Inferior parietal cortex (tissue), 1 donor: ENCODE data around the gene NOP14.
"Not testable (repeated sequence)": the region's sequence is repeated elsewhere in the genome, so short reads cannot be mapped to it uniquely, and the experiment has no call there.

Experiments used
- DNase-seq: peaks from one replicate; pipeline ENCODE4 v3.0.0-alpha.2; 2016; ENCODE audit errors: extremely low spot score

NOP14 gene

DNA sequence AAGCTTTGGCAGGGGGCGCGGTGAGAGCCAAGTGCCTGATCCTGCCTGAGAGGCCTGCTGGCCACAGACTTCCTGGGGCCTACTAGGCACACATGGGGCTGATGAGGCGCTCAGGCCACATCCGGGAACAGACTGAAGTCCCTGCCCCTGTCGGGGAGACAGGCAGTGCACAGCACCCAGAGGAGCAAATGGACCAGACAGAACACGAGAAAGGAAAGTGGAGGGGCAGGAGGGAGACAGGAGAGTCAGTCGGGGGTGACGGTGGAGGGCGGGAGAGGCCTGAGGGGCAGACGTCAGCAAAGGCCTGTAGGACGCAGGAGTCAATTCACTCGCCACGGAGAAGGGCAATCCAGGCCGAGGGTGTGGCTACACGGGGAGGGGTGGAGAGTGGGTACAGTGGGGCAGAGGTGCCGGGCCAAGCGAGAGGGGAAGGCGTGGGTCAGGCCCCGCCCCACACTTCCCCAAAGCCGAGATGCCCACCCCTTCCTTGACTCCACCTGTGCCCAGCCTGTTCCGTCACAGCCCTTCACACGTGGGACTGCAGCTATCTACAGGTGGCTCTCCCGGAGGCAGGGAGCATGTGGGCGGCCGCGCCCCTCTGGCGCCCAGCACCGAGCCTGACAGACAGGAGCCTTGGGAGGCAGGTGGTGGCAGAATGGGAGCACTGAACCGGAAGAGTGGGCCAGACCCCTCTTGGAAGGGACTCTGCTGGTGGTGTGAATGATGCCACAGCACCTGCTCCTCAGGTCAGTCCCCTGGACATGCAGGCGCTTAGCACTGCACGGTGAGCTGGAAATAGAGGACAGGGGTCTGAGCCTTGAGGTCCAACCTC lies 20.5 kb downstream of the NOP14 start:
- DNase-seq = no peak

DNA sequence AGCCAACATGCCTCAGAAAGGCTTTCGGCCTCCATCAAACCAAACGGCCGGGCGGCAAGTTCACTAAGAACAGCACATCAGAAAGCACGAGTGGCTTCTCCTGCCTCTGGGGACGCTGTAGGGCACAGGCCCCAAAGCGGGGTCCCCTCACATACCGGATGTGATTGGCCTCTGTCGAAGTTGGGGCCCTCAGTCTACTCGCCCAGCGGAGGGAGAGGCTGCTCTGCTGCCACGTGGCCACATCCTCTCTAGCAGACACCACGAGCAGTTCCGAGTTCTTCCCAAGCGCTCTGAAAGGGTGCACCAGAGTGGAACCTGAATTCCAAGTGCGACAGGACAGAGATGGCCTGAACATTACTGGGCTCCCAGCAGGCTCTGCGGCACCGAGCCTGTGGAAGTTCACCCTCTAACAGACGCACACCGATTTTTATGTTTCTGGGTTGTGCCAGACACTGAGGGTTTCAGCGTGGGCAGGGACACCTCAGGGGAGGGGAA lies 21.1 kb downstream of the NOP14 start:
- no peak for DNase-seq

- no peak for DNase-seq
These were observed 21.8 kb downstream of the NOP14 start for GRCh38 chr4:2941138-2942036.

GRCh38 chr4:2940267-2941137 lies 22.7 kb downstream of the NOP14 start:
- no peak for DNase-seq

DNA sequence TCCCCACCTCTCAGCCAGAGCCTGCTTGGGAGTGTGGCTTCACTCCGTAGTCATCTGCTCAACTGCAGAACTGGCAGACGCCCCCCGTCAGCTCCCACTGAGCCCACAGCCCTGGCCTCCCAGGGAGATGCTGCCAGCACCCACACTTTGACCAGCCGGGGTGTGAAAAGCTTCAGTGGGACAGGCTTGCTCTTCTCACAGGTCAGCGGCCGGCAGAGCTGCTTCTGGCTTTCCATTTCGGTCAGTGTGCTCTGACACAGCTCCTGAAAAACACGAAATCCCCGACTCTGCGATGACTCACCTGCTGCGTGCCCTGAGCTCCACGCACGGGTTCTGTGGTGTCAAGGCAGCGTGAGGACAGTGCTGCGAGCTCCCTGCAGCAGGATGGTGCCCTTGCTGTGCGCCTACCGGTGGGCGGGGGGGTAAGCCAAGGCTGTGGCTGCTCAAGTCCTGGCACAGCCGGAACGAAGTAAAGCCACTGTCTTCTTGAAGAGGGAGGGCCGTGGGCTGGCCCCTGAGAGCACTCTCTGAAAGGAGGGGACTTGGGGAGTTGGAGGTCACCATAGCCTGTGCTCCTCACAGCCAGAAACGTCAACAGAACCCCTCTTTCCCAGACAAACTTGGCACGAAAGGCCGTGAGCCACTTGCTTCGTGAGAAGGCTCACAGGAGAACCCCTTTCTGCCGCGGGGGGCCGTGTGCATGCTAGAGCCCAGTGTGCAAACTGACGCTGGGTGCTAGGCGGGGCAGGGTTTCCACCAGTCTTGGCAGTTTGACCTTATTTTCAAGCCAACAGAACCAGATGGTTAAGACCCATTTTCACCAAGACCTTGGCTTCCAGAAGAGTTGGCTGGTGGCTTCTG lies 23.6 kb downstream of the NOP14 start:
- DNase-seq = no peak

DNA sequence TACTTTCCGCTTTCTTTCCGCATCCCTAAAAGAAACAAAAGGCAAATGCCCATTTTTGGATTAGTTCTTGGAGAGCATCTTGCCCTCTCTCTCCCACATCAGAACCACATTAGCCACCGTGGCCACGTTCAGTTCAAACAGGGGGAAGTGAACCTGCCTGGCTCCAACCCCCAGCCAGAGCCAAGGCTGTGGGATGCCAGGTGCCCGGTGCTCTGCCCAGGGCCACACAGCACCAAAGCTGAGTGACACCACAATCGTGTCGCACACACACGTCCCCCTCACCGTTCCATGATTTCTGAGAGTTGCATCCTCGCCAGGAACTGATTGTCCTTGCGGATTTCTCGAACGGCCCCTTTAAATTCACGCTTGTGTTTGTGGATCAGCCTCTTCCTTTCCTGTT lies 24.3 kb downstream of the NOP14 start:
- DNase-seq = no peak

DNA sequence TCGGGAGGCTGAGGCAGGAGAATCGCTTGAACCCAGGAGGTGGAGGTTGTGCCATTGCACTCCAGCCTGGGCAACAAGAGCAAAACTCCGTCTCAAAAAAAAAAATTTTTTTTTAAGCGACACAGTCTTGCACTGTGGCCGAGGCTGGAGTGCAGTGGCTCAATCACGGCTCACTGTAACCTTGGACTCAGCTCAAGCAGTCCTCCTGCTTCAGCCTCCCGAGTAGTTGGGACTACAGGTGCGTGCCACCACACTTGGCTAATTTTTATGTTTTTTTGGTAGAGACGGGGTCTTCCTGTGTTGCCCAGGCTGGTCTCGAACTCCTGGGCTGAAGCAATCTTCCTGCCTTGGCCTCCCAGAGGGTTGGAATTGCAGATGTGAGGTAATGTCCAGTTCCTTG lies 24.8 kb downstream of the NOP14 start:
- DNase-seq = not testable (repeated sequence)

GRCh38 chr4:2937986-2938385 lies 25.2 kb downstream of the NOP14 start:
- no peak for DNase-seq

- no peak for DNase-seq
These were observed 25.9 kb downstream of the NOP14 start for GRCh38 chr4:2937146-2937857.

DNA sequence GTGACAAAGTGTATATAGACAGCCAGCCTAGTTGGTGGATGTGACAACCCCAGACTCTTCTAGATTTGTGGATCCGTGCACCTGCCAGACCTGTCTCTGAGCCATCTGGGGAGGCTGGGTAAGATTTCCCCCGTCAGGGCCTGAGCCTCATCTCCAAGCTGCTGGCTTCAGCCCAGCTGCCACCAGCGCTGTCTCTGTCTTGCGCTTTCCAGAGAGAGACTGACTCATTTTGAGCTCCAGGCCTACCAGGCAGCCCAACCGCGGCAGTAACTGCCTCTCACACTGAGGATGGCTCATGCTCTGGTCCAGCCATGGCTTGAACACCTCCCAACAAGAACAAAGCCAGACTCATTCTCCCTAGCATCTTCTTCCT lies 26.4 kb downstream of the NOP14 start:
- no peak for DNase-seq

DNA sequence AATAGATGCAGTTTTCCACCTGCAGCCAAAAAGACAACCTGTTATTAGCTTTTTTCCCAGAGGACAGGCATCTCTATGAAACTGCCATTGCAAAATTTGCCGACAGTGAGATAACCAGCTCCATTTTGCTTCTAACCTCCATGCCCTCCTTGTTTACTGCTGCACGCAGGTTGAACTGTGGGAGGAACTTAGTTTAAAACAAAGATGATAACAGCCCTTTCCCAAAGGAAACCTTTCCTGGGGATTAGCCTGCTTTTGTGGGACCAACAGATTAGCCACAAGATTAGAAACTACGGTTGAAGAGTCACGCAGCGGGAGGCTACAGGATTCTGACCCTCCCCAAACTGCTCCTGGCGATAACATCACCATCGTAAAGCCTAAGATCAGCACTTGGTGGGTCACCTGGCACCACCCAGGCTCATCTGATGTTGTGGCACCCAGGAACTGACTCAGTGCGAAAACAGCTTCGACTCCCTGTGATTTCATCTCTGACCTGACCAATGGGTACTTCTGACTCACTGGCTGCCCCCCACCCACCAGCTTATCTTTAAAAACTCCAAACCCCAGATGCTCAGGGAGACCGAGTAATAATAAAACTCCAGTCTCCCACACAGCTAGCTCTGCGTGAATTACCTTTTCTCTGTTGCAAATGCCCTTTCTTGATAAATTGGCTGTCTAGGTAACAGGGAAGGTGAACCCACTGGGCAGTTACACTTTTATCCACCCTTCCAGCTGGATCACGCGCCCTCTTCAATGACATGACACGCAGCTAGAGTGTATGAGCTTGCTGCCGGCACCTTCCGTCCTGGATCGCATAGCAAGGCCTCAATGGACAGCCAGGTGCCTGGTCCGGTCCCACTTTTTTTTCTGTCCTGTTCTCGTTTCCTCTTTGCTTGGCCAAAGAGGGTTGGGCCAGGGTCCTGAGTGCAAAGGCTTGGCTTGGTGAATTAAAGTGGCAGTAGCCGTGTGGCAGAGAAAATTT lies 27.2 kb downstream of the NOP14 start:
- no peak for DNase-seq

DNA sequence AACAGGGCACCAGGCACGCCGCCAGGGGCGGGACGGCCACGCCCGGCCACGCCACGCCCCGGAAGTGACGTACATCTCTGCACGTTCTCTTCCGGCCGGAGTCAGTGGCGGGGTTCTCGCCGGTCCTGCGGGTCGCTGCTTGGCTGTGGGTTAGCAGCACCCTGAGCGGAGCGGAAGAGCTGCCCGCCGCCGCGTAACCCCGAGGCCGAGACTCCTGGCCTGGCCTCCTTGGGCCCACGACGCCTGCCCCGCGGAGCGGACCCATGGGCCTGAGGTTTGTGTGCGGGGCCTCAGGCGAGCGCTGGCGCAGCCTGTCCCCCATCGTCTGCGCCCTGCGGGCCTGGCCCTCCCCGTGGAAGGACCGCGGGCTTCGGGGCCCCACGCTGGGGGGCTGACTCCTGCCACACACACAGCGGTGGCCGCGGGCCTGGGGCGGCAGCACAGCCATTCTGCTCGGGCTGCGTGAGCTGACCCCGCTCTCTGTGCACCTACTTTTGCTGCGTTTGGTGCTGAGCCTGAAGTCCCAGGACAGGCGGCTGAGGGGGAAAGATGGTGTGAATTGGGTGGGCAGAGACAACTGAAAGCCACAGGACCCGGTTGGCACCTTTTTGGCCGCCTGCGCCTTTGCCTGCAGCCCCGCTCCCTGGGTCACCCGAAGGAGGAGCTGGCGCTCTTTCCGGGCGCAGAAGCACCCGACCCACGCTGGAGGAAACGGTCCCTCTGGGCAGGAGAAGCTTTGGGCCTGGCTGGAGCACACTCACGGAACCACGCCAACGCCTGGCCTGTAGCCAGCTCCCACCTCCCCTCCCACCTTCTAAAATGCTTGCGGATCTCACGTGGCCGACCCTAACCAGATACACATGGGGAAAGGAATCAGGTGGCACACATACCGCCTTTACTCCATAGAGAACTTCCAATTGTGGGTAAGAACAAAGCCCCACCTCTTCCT lies 28.1 kb downstream of the NOP14 start:
- DNase-seq = peak; percentile 90

DNA sequence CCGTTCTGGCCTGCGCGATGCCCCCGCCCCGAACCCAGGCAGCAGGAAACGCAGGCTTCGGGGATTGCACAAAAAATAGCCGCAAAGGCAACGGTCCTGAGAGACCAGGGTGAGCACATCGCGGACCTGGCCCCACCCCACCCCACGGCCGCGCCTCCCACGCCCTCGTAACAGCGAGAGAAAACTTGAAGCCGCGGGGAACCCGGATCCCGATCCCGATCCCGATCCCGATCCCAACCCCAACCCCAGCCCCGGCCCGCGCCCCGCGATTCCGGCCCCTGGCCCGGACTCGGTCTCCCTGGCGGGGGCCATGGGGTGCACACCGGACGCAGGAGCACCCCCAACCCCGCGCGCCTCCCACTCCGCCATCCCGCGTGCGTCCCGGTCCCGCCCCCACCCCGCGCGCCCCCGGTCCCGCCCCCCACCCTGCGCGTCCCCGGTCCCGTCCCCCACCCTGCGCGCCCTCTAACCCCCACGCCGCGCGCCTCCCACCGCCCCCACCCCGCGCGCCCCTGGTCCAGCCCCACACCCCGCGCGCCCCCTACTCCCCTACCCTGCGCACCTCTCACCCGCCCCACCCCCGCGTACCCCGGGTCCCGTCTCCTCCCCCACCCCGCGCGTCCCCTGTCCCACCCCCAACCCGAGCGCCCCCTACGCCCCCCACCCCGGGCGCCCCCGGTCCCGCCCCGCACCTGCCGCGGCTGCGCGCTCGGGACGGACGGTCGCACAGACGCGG lies 29.0 kb downstream of the NOP14 start:
- DNase-seq = no peak

DNA sequence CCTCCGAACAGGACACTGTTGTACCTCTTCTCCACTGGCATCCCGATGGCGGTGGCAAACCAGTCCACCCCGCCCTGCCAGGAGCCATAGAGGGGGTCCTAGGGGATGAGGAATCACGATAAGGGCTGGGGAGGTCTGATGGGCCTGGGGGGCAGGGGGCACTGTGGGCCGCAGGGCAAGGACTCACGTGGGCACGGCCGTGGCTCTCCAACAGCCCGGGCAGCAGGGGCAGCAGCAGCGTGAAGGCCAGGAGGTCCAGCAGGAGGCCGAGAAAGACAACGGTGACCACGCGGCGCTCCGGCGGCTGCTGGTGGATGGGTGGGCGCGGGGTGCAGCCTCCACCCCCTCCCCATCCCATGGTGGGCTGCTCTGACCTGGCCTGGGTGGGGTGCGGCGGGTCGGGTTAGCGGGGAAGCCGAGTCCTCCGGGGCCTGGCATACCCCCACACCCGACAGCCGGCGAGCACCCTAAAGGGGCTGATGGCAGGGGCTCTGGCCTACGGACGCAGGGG lies 29.6 kb downstream of the NOP14 start:
- no peak for DNase-seq

- no peak for DNase-seq
These were observed 30.1 kb downstream of the NOP14 start for GRCh38 chr4:2932951-2933565.

GRCh38 chr4:2932321-2932950 lies 30.8 kb downstream of the NOP14 start:
- DNase-seq = no peak
